Measurements from ENCODE around the gene NCOA3. TPM values are rescaled to one million over a fixed set of nuclear protein-coding genes. Genes with fewer than 3 reads are reported as not detected.
"Not testable (repeated sequence)": the region's sequence is repeated elsewhere in the genome, so short reads cannot be mapped to it uniquely, and the experiment has no call there.

The NCOA3 gene
- polyA plus RNA-seq, 1 donor = 16.4 TPM

- Histone ChIP-seq H3K4me3 (ENCODE audit: low read length) (no peak overlapping the region), H3K36me3 (ENCODE audit: control insufficient read depth, insufficient read depth, low read length) (no peaks in the 10 kb centered on the region), H3K4me1 (ENCODE audit: control insufficient read depth, insufficient read depth, low read length) (no peaks in the 10 kb centered on the region), H3K9me3 (ENCODE audit: control insufficient read depth, low read depth, low read length) (no peaks in the 10 kb centered on the region), H3K27me3 (ENCODE audit: control insufficient read depth, insufficient read depth, low read length) (no peaks in the 10 kb centered on the region), H3K27ac (ENCODE audit: low read length) (no peak overlapping the region)
- WGBS (ENCODE audit: insufficient coverage, low lambda C conversion rate) = no CpG with 5 or more reads among the region's 9 CpGs
- DNase-seq = no peak
Measured at GRCh38 chr20:47459344-47460073, 42.2 kb upstream of the NCOA3 start.

- not testable (repeated sequence) for H3K9me3 ChIP-seq (ENCODE audit: control insufficient read depth, low read depth, low read length); H3K4me1 ChIP-seq (ENCODE audit: control insufficient read depth, insufficient read depth, low read length); DNase-seq; H3K36me3 ChIP-seq (ENCODE audit: control insufficient read depth, insufficient read depth, low read length); H3K4me3 ChIP-seq (ENCODE audit: low read length); H3K27ac ChIP-seq (ENCODE audit: low read length); H3K27me3 ChIP-seq (ENCODE audit: control insufficient read depth, insufficient read depth, low read length)
- no CpG with 5 or more reads among the region's 6 CpGs for WGBS (ENCODE audit: insufficient coverage, low lambda C conversion rate)
Measured at GRCh38 chr20:47460761-47461112, 41.0 kb upstream of the NCOA3 start.

DNA sequence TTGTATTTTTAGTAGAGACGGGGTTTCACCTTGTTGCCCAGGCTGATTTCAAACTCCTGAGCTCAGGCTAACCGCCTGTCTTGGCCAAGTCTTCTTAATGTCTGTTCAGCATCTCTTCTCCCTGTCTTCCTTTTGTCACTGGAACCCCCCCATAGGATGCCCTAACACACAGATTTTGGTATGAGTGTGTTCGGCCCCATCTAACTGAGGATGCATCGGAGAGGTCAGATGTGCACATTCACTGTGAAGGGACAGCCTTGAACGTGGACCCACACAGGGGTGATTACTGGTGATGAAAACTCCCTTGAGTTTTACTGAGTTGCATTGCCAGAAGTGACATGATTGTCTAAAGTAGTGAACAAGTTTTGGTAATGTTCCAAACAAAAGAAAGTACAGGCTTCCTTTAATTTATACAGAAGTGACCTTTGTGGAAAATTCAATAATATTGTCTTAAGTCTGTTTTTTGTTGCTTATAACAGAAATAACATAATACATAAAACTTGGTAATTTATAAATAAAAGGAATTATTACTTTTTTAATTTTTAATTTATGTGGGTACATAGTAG is 40.5 kb upstream of the NCOA3 start:
- Histone ChIP-seq H3K4me1 (ENCODE audit: control insufficient read depth, insufficient read depth, low read length) (no peaks in the 10 kb centered on the region), H3K36me3 (ENCODE audit: control insufficient read depth, insufficient read depth, low read length) (no peaks in the 10 kb centered on the region), H3K9me3 (ENCODE audit: control insufficient read depth, low read depth, low read length) (no peaks in the 10 kb centered on the region), H3K4me3 (ENCODE audit: low read length) (no peak overlapping the region), H3K27ac (ENCODE audit: low read length) (no peak overlapping the region), H3K27me3 (ENCODE audit: control insufficient read depth, insufficient read depth, low read length) (no peaks in the 10 kb centered on the region)
- DNase-seq = no peak
- WGBS (ENCODE audit: insufficient coverage, low lambda C conversion rate) = no CpG with 5 or more reads among the region's 5 CpGs

DNA sequence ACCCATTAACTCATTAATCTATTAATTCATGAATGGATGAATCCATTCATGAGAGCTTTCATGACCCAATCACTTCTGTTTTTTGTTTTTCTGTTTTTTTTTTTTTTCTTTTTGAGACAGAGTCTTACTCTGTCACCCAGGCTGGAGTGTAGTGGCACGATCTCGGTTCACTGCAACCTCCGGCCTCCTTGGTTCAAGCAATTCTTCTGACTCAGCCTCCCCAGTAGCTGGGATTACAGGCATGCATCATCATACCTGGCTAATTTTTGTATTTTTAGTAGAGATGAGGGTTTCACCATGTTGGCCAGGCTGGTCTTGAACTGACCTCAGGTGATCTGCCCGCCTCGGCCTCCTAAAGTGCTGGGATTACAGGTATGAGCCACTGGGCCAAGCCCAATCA is 39.8 kb upstream of the NCOA3 start:
- H3K27me3 ChIP-seq (ENCODE audit: control insufficient read depth, insufficient read depth, low read length); H3K9me3 ChIP-seq (ENCODE audit: control insufficient read depth, low read depth, low read length); H3K4me1 ChIP-seq (ENCODE audit: control insufficient read depth, insufficient read depth, low read length); DNase-seq; H3K27ac ChIP-seq (ENCODE audit: low read length); H3K4me3 ChIP-seq (ENCODE audit: low read length); H3K36me3 ChIP-seq (ENCODE audit: control insufficient read depth, insufficient read depth, low read length): not testable (repeated sequence)
- WGBS (ENCODE audit: insufficient coverage, low lambda C conversion rate) = no CpG with 5 or more reads among the region's 5 CpGs

- H3K4me3 ChIP-seq (ENCODE audit: low read length) = no peak overlapping the region
- no peak overlapping the region for H3K27ac ChIP-seq (ENCODE audit: low read length)
- H3K4me1 ChIP-seq (ENCODE audit: control insufficient read depth, insufficient read depth, low read length) = no peaks in the 10 kb centered on the region
- 50% methylated on average over 2 of the region's 11 CpGs for WGBS (ENCODE audit: insufficient coverage, low lambda C conversion rate)
- H3K27me3 ChIP-seq (ENCODE audit: control insufficient read depth, insufficient read depth, low read length) = no peaks in the 10 kb centered on the region
- H3K9me3 ChIP-seq (ENCODE audit: control insufficient read depth, low read depth, low read length) = no peaks in the 10 kb centered on the region
- peak; percentile 35 to 65 for DNase-seq
- H3K36me3 ChIP-seq (ENCODE audit: control insufficient read depth, insufficient read depth, low read length) = no peaks in the 10 kb centered on the region
Measured at GRCh38 chr20:47464380-47465101, 37.1 kb upstream of the NCOA3 start.

- no peaks in the 10 kb centered on the region for H3K27me3 ChIP-seq (ENCODE audit: control insufficient read depth, insufficient read depth, low read length)
- H3K36me3 ChIP-seq (ENCODE audit: control insufficient read depth, insufficient read depth, low read length) = no peaks in the 10 kb centered on the region
- H3K27ac ChIP-seq (ENCODE audit: low read length) = no peak overlapping the region
- no peak for DNase-seq
- WGBS (ENCODE audit: insufficient coverage, low lambda C conversion rate) = no CpG with 5 or more reads among the region's 16 CpGs
- H3K4me3 ChIP-seq (ENCODE audit: low read length) = no peak overlapping the region
- H3K9me3 ChIP-seq (ENCODE audit: control insufficient read depth, low read depth, low read length) = no peaks in the 10 kb centered on the region
- H3K4me1 ChIP-seq (ENCODE audit: control insufficient read depth, insufficient read depth, low read length) = no peaks in the 10 kb centered on the region
Measured at GRCh38 chr20:47465335-47466090, 36.2 kb upstream of the NCOA3 start.

DNA sequence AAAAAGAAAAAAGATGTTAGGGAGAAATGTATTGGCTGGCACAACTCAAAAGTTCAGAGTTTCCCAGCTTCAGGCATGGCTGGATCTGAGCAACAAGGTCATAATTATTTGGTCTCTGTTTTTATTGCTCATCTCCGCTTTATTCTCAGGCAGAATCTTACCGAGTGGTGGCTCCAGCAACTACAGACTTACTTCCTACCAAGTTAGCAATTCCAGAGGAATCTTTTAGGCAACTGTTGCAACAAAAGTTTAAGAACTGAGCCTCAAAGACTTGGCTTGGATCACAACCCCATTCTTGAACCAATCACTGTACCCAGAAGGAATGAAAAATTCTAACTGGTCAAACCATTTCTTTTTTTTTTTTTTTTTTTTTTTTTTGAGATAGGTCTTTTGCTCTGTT is 35.5 kb upstream of the NCOA3 start:
- Histone ChIP-seq H3K27ac (ENCODE audit: low read length) (no peak overlapping the region), H3K36me3 (ENCODE audit: control insufficient read depth, insufficient read depth, low read length) (no peaks in the 10 kb centered on the region), H3K9me3 (ENCODE audit: control insufficient read depth, low read depth, low read length) (no peaks in the 10 kb centered on the region), H3K4me3 (ENCODE audit: low read length) (no peak overlapping the region), H3K4me1 (ENCODE audit: control insufficient read depth, insufficient read depth, low read length) (no peaks in the 10 kb centered on the region), H3K27me3 (ENCODE audit: control insufficient read depth, insufficient read depth, low read length) (no peaks in the 10 kb centered on the region)
- DNase-seq = no peak
- 100% methylated on average over 1 of the region's 2 CpGs for WGBS (ENCODE audit: insufficient coverage, low lambda C conversion rate)

DNA sequence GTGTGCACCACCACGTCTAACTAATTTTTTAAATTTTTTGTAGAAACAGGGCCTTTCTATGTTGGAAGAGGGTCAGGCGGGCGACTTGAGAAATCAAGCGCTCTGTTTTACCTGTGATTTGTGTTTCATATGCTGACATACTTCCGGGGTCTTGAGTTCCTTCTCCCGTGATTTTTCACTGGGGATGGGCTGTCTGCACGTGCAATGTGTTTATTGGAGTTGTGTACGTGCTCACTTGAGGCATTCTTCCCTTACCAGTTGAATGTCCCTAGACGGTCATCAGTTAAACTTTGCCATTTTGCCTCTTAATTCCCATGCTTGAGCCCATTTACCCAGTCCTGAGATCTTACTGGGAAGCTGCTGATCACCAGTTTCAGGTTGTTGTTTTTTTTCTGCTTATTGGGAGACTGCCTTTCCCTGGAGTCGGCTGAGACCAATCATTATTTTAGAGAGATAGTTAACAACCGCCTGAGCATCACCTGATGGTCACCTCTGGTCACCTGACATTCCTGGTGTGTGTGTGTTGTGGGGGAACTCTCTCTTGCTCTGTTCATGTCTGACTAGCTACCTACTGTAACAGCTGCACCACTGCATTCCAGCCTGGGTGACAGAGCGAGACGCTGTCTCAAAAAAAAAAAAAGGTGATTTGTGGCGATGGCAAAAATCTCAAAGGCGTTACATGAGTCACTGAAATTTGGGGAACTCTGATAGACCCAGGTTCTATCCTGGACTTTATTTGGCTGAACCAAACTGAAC is 34.8 kb upstream of the NCOA3 start:
- no peak for DNase-seq
- H3K9me3 ChIP-seq (ENCODE audit: control insufficient read depth, low read depth, low read length) = no peaks in the 10 kb centered on the region
- H3K4me1 ChIP-seq (ENCODE audit: control insufficient read depth, insufficient read depth, low read length) = no peaks in the 10 kb centered on the region
- H3K27ac ChIP-seq (ENCODE audit: low read length) = no peak overlapping the region
- no peaks in the 10 kb centered on the region for H3K27me3 ChIP-seq (ENCODE audit: control insufficient read depth, insufficient read depth, low read length)
- no CpG with 5 or more reads among the region's 15 CpGs for WGBS (ENCODE audit: insufficient coverage, low lambda C conversion rate)
- no peaks in the 10 kb centered on the region for H3K36me3 ChIP-seq (ENCODE audit: control insufficient read depth, insufficient read depth, low read length)
- H3K4me3 ChIP-seq (ENCODE audit: low read length) = no peak overlapping the region

DNA sequence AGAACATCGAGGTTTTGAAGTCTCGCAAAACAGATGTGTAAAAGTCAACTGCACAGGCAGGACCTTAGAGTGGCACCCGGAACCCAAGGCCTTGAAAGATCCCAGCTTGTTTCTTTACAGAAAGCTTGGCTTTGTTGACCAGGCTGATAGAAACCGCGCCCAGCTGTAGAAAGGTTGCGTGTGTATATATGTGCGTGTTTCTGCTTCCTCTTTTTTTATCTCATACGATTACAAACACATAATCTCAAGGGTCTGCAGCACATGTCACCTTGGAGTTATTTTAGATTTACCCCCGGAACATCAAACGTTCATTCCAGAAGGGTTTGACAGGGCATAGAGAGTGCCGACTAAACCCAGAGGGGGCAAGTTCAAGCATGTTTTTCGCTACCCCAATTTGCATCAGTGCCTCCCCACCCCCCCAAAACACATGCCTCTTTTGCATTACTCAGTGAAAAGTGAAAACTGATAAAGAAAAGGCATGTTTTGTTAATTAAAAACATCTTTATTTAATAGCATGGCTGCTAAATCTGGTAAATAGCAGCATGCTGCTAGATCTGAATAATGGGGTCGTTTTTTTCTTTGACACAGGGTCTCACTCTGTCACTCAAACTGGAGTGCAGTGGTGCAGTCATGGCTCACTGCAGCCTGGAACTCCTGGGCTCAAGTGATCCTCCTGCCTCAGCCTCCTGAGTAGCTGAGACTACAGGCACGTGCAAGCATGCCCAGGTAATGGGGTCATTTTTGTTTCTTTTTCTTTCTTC is 33.2 kb upstream of the NCOA3 start:
- Histone ChIP-seq H3K36me3 (ENCODE audit: control insufficient read depth, insufficient read depth, low read length) (no peaks in the 10 kb centered on the region), H3K4me3 (ENCODE audit: low read length) (no peak overlapping the region), H3K4me1 (ENCODE audit: control insufficient read depth, insufficient read depth, low read length) (no peaks in the 10 kb centered on the region), H3K27ac (ENCODE audit: low read length) (no peak overlapping the region), H3K9me3 (ENCODE audit: control insufficient read depth, low read depth, low read length) (no peaks in the 10 kb centered on the region), H3K27me3 (ENCODE audit: control insufficient read depth, insufficient read depth, low read length) (no peaks in the 10 kb centered on the region)
- 90% methylated on average over 3 of the region's 14 CpGs for WGBS (ENCODE audit: insufficient coverage, low lambda C conversion rate)
- peak in 1 of 2 donors; percentile 16 for DNase-seq

Measured in large intestine (tissue), 3 donors.